ENCODE measurements around the gene TCF4.

- TF ChIP-seq TARDBP (IDR thresholded peaks at IDR 0.05) = no peak
- no peak for TF ChIP-seq NFRKB (IDR thresholded peaks at IDR 0.05)
- TF ChIP-seq SP1 (IDR thresholded peaks at IDR 0.05) = no peak
Observed at GRCh38 chr18:55416791-55417190, 171.2 kb downstream of the TCF4 start.

Measured in HEK293T (cell line).